Liver (tissue), 9 donors: ENCODE results near the gene CDT1. TPM values are rescaled to one million over a fixed set of nuclear protein-coding genes. Genes with fewer than 3 reads are reported as not detected.

Source experiments
- DNase-seq: peaks from one replicate; pipeline ENCODE4 v3.0.0-alpha.2; 2017; ENCODE audit warnings: low spot score
- H3K27ac ChIP-seq, 2 donors: one replicate each; pipeline ENCODE4 v1.7.0; 2013; ENCODE audit warnings: inconsistent platforms in 2 of 2, low read length in 2 of 2, control low read depth in 1 of 2, low read depth in 1 of 2, mild to moderate bottlenecking in 1 of 2
- H3K27me3 ChIP-seq, 4 donors: one replicate each; pipeline versions ENCODE4 v1.6.1 to v1.7.0; 2013; ENCODE audit warnings: low read length in 3 of 4, inconsistent platforms in 1 of 4, mild to moderate bottlenecking in 1 of 4, moderate library complexity in 1 of 4; ENCODE audit not compliant: control insufficient read depth in 4 of 4, insufficient read depth in 4 of 4
- H3K36me3 ChIP-seq, 4 donors: one replicate each; pipeline versions ENCODE4 v1.6.1 to v1.7.0; 2013; ENCODE audit warnings: low read length in 3 of 4, mild to moderate bottlenecking in 3 of 4, low read depth in 1 of 4, moderate library complexity in 1 of 4; ENCODE audit not compliant: control insufficient read depth in 4 of 4, insufficient read depth in 3 of 4
- H3K4me1 ChIP-seq, 4 donors: one replicate each; pipeline versions ENCODE4 v1.6.1 to v1.7.0; 2013; ENCODE audit warnings: low read length in 3 of 4, mild to moderate bottlenecking in 3 of 4, moderate library complexity in 1 of 4; ENCODE audit not compliant: control insufficient read depth in 4 of 4, insufficient read depth in 4 of 4
- H3K4me3 ChIP-seq, 3 donors: one replicate each; pipeline versions ENCODE4 v1.6.1 to v1.7.0; 2013; ENCODE audit warnings: low read length in 3 of 3, control low read depth in 1 of 3, low read depth in 1 of 3, mild to moderate bottlenecking in 1 of 3
- H3K9ac ChIP-seq, 2 donors: one replicate each; pipeline ENCODE4 v1.7.0; 2013; ENCODE audit warnings: low read length in 2 of 2, mild to moderate bottlenecking in 2 of 2, moderate library complexity in 2 of 2, control low read depth in 1 of 2, low read depth in 1 of 2
- H3K9me3 ChIP-seq, 4 donors: one replicate each; pipeline versions ENCODE4 v1.6.1 to v1.7.0; 2013; ENCODE audit warnings: low read length in 3 of 4; ENCODE audit not compliant: control insufficient read depth in 4 of 4
- ATF3 ChIP-seq: IDR thresholded peaks from 2 replicates; pipeline ENCODE4 v1.6.1; 2016; ENCODE audit warnings: antibody characterized with exemption
- CTCF ChIP-seq: fragments of 150-350 bp; IDR thresholded peaks from 2 replicates; pipeline ENCODE4 v1.5.1; 2017; ENCODE audit warnings: improper control_type of control experiment, low read depth, low read length; ENCODE audit not compliant: missing input control
- EGR1 ChIP-seq, 2 donors: IDR thresholded peaks; 2 replicates each; pipeline ENCODE4 v1.6.1; 2016 to 2018; ENCODE audit warnings: antibody characterized with exemption in 2 of 2, low read depth in 2 of 2
- FOXA1 ChIP-seq: IDR thresholded peaks from 2 replicates; pipeline ENCODE4 v1.6.1; 2016; ENCODE audit warnings: antibody characterized with exemption
- GABPA ChIP-seq, 2 donors: IDR thresholded peaks in 1 of 2; conservative IDR thresholded peaks in 1 of 2; 2 replicates each; pipeline ENCODE4 v1.6.1; 2016; ENCODE audit warnings: antibody characterized with exemption in 2 of 2, mild to moderate bottlenecking in 1 of 2, moderate library complexity in 1 of 2
- HNF4A ChIP-seq, 2 donors: conservative IDR thresholded peaks; 2 replicates each; pipeline ENCODE4 v1.6.1; 2016; ENCODE audit warnings: antibody characterized with exemption in 2 of 2, mild to moderate bottlenecking in 2 of 2
- HNF4G ChIP-seq: IDR thresholded peaks from 2 replicates; pipeline ENCODE4 v1.6.1; 2016; ENCODE audit warnings: antibody characterized with exemption
- JUND ChIP-seq, 2 donors: IDR thresholded peaks; 2 replicates each; pipeline ENCODE4 v1.6.1; 2016; ENCODE audit warnings: antibody characterized with exemption in 2 of 2
- MAX ChIP-seq: IDR thresholded peaks from 2 replicates; pipeline ENCODE4 v1.6.1; 2016; ENCODE audit warnings: antibody characterized with exemption
- NR2F2 ChIP-seq: IDR thresholded peaks from 2 replicates; pipeline ENCODE4 v1.6.1; 2016; ENCODE audit warnings: antibody characterized with exemption
- RAD21 ChIP-seq, 2 donors: IDR thresholded peaks; 2 replicates each; pipeline ENCODE4 v1.6.1; 2016; ENCODE audit warnings: antibody characterized with exemption in 2 of 2, mild to moderate bottlenecking in 2 of 2
- RXRA ChIP-seq, 2 donors: IDR thresholded peaks; 2 replicates each; pipeline ENCODE4 v1.6.1; 2017 to 2018; ENCODE audit warnings: antibody characterized with exemption in 2 of 2, mild to moderate bottlenecking in 1 of 2
- YY1 ChIP-seq: IDR thresholded peaks from 2 replicates; pipeline ENCODE4 v1.6.1; 2016; ENCODE audit warnings: antibody characterized with exemption, mild to moderate bottlenecking
- WGBS: extraction: QIAGEN DNeasy Blood & Tissue Kit; methylation state at CpG from one replicate; pipeline ENCODE4 v1.1.7; 2013; 5-methylcytosine and 5-hydroxymethylcytosine counted together
- polyA plus RNA-seq, 2 donors: library from polyadenylated mRNA; stranded (reverse) in 1 of 2; unstranded in 1 of 2; fragments of 200-250 nt in 1 of 2; fragments of >200 nt in 1 of 2; fragmentation: Nextera tagmentation in 1 of 2; extraction: Ambion mirVana in 1 of 2; gene quantifications; one replicate each; pipeline versions ENCODE4 v1.2.1 to v1.2.3, GENCODE V29; 2013 to 2015
- total RNA-seq, 2 donors: library from RNA; depleted of rRNA; stranded (reverse); fragments of >200 nt; gene quantifications; one replicate each; pipeline ENCODE4 v1.2.3, GENCODE V29; 2014
- TF ChIP-seq, protein P1 (sequence below): IDR thresholded peaks from 2 replicates; pipeline ENCODE4 v1.6.1; 2016; ENCODE audit warnings: antibody characterized with exemption, mild to moderate bottlenecking
- donor health status: healthy.
- donor health status: healthy.
- donor health status: healthy.
- donor health status: healthy.
- donor health status: healthy.

CDT1 gene
- total and polyA plus RNA-seq, 4 donors, result 0.08 to 37.6 (median 0.93) TPM

GRCh38 chr16:88814144-88814502, 10.5 kb downstream of the CDT1 start:
- no peak for DNase-seq
- Histone ChIP-seq H3K27me3 (no peaks in the 10 kb centered on the region), H3K4me3 (no peak overlapping the region), H3K9me3 (no peaks in the 10 kb centered on the region), H3K27ac (no peak overlapping the region), H3K9ac (no peak overlapping the region), H3K36me3 (peaks cover 0 to 6% (median 2%) of the 10 kb centered on the region in 4 donors), H3K4me1 (peaks cover 3 to 24% (median 13%) of the 10 kb centered on the region in 4 donors)
- WGBS, result 86% methylated on average over 13 of the region's 13 CpGs
- no peak for TF ChIP-seq CTCF
- TF ChIP-seq GABPA (IDR thresholded peaks at IDR 0.05 in 1 of 2, conservative IDR thresholded peaks at IDR 0.05 in 1 of 2), result no peak
- TF ChIP-seq RXRA (IDR thresholded peaks at IDR 0.05), result no peak
- no peak for TF ChIP-seq FOXA1
- TF ChIP-seq JUND (IDR thresholded peaks at IDR 0.05), result no peak
- TF ChIP-seq HNF4A (conservative IDR thresholded peaks at IDR 0.05), result no peak
- TF ChIP-seq NR2F2, result no peak
- no peak for TF ChIP-seq HNF4G
- TF ChIP-seq MAX, result no peak
- TF ChIP-seq, protein P1, sequence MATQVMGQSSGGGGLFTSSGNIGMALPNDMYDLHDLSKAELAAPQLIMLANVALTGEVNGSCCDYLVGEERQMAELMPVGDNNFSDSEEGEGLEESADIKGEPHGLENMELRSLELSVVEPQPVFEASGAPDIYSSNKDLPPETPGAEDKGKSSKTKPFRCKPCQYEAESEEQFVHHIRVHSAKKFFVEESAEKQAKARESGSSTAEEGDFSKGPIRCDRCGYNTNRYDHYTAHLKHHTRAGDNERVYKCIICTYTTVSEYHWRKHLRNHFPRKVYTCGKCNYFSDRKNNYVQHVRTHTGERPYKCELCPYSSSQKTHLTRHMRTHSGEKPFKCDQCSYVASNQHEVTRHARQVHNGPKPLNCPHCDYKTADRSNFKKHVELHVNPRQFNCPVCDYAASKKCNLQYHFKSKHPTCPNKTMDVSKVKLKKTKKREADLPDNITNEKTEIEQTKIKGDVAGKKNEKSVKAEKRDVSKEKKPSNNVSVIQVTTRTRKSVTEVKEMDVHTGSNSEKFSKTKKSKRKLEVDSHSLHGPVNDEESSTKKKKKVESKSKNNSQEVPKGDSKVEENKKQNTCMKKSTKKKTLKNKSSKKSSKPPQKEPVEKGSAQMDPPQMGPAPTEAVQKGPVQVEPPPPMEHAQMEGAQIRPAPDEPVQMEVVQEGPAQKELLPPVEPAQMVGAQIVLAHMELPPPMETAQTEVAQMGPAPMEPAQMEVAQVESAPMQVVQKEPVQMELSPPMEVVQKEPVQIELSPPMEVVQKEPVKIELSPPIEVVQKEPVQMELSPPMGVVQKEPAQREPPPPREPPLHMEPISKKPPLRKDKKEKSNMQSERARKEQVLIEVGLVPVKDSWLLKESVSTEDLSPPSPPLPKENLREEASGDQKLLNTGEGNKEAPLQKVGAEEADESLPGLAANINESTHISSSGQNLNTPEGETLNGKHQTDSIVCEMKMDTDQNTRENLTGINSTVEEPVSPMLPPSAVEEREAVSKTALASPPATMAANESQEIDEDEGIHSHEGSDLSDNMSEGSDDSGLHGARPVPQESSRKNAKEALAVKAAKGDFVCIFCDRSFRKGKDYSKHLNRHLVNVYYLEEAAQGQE, result no peak

- Histone ChIP-seq H3K4me3 (no peak overlapping the region), H3K9me3 (no peaks in the 10 kb centered on the region), H3K27me3 (no peaks in the 10 kb centered on the region), H3K9ac (no peak overlapping the region), H3K36me3 (no peaks in the 10 kb centered on the region), H3K27ac (no peak overlapping the region), H3K4me1 (peaks cover 3 to 19% (median 12%) of the 10 kb centered on the region in 4 donors)
- no peak for DNase-seq
- TF ChIP-seq YY1 (no peak), CTCF (no peak), RXRA (IDR thresholded peaks at IDR 0.05) (no peak), RAD21 (IDR thresholded peaks at IDR 0.05) (no peak), EGR1 (IDR thresholded peaks at IDR 0.05; ENCODE audit: low read depth in 2 of 2) (no peak), NR2F2 (no peak), ATF3 (no peak)
- TF ChIP-seq, protein P1, result no peak
- WGBS, result 94% methylated on average over 10 of the region's 10 CpGs
These were observed 11.6 kb downstream of the CDT1 start for GRCh38 chr16:88815227-88815626.
